IMR-90 (cell line): ENCODE data around the gene JMJD7.

Experiments
- CTCF ChIP-seq: conservative IDR thresholded peaks from 2 replicates; pipeline ENCODE4 v1.5.1; 2012; ENCODE audit warnings: mild to moderate bottlenecking, low read depth, low read length, improper control_type of control experiment
- FOS ChIP-seq: fragments of 150-350 bp; IDR thresholded peaks from 2 replicates; pipeline ENCODE4 v1.6.1; 2016; ENCODE audit warnings: low read depth, low read length
- POLR2A ChIP-seq: IDR thresholded peaks from 2 replicates; pipeline ENCODE4 v1.6.1; 2012; ENCODE audit warnings: mild to moderate bottlenecking, low read depth, low read length
- RCOR1 ChIP-seq: IDR thresholded peaks from 2 replicates; pipeline ENCODE4 v1.6.1; 2012; ENCODE audit warnings: mild to moderate bottlenecking, low read length, improper control_type of control experiment; ENCODE audit not compliant: insufficient replicate concordance
- SMC3 ChIP-seq: fragments of 150-350 bp; IDR thresholded peaks from 2 replicates; pipeline ENCODE4 v1.6.1; 2016; ENCODE audit warnings: low read depth, mild to moderate bottlenecking, antibody characterized with exemption, low read length, moderate library complexity

GRCh38 chr15:41842229-41842628 lies 14.3 kb downstream of the JMJD7 start:
- no peak for TF ChIP-seq CTCF
- TF ChIP-seq POLR2A = no peak
- no peak for TF ChIP-seq RCOR1
- no peak for TF ChIP-seq SMC3
- TF ChIP-seq FOS = no peak
